GM21717 (cell line): ENCODE data around the gene TBC1D22B.
"Not testable (repeated sequence)": the region's sequence is repeated elsewhere in the genome, so short reads cannot be mapped to it uniquely, and the experiment has no call there.

Experiments used
- ATAC-seq: cut with Tn5 transposase; IDR thresholded peaks from one replicate; pipeline ENCODE4 v1.9.1; 2021; ENCODE audit warnings: mild to moderate bottlenecking, moderate library complexity; ENCODE audit not compliant: unreplicated experiment

TBC1D22B gene

DNA sequence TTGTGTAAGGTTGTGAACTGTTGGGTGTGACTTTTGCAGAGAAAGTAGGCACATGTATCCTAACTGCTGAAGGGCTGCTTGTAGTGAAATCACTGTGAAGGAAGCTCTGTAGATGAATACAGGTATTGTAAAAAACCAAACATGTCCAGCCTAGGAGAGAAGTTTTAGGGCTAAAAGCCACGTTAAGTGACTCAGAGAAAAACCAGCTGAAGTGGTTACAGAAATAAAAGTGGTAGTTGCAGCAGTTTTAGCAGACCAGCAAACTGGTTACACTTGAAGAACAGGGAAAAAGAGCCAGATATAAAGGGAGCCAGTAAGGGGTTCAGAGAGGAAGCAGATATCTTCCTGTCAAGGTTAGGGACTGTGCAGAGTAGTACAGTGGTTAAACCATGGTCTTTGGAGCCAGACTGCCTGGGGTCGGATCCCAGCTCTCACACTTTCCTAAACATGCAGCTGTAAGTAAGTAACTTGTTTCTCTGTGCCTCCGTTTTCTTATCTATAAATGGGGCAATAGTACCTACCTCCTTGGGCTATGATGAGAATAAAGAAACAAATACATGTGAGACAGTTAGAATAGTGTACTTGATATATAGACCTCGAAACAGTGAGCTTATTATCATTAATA is 62.4 kb downstream of the TBC1D22B start:
- no peak for ATAC-seq

DNA sequence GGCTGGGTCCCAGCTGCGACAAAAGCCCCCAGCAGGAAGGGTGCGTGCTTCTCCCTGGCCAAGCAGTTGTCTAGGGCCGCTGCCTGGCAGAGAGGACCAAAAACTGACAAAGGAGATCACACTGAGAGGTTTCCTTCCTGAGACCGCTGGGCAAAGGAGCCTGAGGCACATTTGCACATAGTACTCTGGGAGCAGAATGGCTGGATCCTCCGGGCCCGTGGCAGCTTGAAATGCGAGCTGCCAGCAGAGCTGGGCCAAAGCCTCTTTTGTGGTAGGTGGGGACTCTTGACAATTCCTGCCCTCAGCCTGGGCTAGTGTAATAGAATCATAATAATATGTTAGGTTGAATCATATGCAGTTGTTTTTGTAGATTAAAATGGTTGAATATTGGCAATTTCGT is 63.1 kb downstream of the TBC1D22B start:
- ATAC-seq = no peak

DNA sequence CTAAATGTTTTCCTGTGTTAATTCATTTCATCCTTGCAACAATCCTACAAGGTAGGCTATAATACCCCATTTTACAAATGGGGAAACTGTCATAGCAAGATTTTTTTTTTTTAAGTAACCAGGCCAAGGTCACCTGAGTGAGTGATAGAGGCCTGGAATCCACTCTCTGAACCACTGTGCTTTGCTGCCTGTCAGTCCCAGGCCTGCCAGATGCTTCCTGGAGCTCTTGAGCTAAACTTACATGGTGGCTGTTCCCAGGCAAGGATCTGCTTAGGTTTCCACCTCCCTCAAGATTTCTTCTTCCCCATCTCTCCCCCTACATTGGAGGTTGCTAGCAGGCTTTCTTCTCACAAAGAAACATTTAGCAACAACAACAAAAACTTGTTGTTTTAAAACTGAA is 63.5 kb downstream of the TBC1D22B start:
- ATAC-seq = no peak

DNA sequence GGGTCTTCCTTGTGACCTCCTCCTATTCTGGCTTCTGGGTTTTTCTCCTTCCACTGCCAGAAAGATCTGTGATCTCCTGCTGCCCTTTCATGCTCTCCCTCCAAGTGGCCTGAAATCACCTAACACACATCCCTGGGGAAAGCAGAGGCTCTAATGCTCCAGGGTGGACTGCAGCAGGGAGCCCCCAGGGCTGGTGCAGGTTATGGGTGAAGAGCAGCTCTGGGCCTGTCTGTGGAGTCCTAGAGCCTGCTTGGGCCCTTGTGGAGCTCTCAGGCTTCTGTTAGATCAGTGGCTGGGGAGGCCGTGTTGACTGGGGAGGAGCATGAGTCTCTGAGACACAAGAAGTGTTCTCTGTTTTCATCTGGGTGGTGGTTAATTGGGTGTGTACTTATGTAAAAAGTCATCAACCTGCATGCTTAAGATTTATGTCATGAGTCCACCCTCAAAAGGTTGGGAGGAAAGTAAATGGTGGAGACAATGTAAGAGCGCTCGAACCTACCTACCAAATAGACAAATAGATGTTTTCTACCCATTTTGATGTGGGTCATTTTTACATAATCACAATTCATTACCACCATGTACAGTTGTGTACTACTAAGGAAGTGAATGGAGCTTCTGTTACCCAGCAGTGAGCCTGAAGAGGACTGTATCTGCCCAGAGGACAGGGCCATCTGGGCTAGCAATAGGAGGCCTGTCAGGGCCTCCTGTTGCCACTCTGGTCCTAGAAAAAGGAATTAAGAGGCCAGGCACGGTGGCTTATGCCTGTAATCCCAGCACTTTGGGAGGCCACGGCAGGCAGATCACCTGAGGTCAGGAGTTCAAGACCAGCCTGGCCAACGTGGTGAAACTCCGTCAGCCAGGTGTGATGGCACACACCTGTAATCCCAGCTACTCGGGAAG is 64.2 kb downstream of the TBC1D22B start:
- no peak for ATAC-seq

DNA sequence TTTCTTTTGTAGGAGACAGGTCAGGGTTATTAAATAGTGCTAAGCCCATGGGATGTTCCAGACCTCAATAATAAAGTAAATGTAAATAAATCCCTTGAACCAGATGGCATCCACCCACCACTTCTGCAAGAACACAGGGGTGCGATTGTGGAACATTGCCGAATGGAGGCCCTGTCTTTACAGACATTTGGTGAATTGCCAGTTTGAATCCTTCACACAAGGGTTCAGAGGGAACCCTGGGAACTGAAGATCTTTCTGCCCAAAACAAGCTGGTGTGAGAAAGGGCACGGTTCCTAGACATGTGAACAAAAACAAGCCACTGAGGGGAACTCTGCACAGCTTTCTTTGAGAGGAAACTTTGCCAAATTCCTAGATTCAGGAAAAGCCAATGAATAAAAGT is 66.0 kb downstream of the TBC1D22B start:
- ATAC-seq = no peak

DNA sequence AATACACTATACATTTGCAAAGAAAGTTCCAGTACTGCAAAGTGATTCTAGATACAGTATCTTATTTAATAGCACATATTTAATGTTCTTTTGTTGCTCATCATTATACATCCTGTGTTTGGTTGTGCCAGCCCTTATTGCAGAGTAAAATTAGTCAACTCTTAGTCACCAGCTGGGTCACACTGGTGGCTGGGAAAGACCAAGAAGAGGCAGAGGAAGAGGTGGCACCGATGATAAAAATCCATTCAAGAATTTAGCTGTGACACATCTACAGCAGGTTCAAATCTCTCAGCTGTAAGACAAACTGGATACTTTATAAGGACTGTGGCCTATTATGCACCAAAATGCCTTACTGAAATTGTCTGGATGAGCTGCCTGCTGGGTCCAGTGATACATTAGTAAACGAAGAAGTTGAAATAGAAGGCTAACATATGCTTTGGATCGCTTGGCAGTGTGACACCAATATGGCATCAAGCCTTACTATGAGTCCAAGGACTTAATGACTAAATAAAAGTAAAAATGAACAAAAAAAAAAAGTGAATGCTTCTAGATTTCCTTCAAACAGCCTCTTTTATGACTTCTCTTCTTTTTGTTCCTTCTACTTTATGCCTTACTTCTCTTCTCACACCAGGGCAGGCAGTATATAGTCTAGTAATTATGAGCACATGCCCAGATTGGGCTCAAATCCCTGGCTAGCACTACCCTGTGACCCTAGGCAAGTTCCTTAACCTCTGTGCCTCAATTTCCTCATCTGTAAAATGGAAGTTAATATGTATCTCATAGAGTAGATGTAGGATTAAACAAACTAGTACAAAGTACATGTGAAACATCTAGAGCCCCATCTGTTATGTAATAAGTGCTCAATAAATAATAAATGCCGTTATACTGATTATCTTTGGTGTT is 66.8 kb downstream of the TBC1D22B start:
- ATAC-seq = no peak

DNA sequence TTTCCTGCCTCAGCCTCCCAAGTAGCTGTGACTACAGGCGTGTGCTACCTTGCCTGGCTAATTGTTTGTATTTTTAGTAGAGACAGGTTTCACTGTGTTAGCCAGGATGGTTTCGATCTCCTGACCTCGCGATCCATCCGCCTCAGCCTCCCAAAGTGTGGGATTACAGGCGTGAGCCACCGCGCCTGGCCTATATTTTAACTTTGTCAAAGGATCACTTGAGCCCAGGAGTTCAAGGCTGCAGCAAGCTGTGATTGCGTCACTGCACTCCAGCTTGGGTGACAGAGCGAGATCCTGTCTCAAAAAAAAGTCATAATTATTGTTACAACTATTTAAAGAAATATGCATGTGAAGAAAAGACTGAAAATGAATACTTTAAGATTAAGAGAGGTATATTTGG is 72.8 kb downstream of the TBC1D22B start:
- ATAC-seq = not testable (repeated sequence)

DNA sequence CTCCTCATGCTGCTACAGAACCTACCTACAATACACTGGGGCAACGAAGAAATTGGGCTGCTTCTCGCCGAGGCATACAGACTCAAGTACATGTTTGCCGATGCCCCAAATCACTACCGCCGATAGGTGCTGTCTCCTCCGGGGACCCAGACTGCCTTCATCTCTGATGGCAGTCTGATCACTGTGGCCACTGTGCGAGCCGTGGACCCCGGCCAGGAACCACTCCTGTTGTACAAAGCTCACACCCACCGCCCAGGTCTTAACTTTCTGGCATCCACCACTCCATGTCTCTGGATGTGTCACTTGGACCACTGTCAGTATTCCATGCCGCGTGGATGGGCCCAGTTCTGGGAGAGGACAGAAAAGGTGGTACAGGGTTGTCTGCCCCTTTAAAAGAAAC is 73.5 kb downstream of the TBC1D22B start:
- no peak for ATAC-seq

DNA sequence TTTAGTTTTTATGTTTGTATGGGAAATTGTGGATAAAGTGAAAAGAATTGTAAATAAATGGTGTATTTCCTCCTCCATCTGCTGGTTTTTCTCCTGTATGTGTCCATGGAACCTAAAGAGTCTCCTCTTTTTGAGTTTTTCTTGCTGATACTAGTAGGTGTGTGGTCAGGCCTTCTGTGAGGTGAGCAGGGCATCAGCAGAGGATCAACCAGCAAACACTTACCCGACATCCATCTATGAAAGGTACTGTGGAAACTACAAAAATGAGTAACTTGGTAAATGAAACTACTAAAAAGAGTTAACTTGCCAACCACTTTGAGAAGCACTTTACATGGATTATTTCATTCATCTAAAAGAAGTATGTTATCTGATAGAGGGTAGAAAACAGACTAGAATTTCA is 75.3 kb downstream of the TBC1D22B start:
- ATAC-seq = no peak

DNA sequence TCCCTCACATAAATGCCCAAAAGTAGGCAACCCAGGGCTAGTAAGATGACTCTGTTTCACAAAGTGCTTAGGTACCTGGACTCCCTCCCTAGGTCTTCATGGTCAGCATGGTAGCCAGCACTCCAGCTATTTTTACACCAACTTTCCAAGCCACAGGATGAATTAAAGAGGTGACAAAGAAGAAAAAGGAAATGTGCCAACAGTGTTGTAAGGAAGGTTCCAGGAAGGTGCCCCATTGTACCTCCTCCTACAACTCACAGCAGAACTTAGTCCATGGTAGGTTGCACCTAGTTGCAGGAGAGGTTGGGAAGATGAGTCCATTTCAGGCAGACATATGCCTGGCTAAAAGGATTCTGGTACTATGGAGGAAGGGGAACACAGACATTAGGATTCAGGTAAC is 76.5 kb downstream of the TBC1D22B start:
- ATAC-seq = no peak

DNA sequence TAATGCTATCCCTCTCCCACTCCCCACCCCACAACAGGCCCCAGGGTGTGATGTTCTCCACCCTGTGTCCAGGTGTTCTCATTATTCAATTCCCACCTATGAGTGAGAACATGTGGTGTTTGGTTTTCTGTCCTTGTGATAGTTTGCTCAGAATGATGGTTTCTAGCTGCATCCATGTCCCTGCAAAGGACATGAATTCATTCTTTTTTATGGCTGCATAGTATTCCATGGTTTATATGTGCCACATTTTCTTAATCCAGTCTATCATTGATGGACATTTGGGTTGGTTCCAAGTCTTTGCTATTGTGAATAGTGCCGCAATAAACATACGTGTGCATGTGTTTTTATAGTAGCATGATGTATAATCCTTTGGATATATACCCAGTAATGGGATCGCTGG is 80.7 kb downstream of the TBC1D22B start:
- ATAC-seq = not testable (repeated sequence)

DNA sequence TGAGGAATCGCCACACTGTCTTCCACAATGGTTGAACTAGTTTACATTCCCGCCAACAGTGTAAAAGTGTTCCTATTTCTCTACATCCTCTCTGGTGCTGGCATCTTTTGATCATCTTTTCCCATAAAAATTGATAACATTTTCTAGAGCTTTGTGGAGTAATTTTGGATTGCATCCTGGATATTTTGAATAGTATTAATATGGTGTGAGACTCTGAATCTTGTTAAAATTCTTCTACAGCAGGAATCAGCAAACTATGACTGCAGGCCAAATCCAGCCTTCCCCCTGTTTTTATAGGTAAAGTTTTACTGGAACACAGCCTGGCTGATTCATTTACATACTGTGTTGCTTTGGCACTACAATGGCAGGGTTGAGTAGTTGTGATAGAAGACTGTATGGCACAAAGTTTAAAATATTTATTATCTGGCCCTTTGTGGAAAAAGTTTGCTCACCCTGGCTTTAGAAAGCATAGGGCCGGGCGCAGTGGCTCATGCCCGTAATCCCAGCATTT is 81.2 kb downstream of the TBC1D22B start:
- no peak for ATAC-seq

DNA sequence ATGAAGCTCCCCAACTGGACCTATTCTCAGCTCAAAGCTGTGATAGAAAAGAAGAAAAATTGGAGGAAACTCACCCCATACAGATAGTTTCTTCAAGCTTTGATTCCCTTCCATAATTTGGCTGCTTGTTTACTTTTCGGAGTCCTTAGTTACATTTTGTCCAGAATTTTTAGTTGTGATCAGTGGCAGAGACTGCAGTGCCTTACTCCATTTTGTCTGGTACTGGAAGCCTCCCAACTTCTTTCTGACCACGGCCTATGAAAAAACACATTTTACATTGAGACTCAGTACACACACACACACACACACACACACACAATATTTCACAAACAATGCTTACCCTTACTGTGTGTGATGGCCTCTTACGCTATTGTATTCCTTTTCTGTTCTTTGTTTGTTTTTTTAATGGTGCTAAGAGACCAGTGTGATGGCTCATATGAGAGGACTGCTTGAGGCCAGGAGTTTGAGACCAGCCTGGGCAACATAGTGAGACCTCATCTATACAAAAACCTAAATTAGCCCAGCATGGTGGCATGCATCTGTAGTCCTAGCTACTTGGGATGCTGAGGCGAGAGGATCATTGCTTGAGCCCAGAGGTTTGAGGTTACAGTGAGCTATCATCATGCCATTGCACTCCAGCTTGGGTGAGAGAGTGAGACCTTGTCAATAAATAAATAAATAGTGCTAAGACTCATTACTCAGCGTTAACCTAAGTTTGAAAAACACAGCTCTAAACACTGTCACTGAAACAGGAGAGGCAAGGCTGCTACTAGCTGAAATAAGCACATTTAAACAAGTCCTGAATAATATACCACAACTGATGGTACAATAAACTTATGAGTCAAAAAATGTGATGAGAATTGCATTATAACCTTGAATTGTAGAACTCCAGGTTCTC is 82.4 kb downstream of the TBC1D22B start:
- no peak for ATAC-seq

DNA sequence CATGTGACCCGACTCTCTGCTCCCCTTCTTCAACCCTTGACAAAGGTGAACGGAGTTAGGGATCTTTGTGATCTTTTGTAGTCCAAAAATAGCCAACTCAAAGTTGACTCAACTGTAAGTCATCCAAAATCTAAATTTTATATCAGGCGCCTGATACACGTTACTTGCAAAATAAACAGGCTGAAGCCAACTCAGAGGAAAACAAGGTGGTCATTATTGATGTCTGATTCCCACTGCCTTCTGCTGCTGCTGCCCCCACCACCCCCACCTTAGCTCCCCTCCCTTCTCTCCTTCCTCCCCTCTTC is 83.0 kb downstream of the TBC1D22B start:
- ATAC-seq = no peak

DNA sequence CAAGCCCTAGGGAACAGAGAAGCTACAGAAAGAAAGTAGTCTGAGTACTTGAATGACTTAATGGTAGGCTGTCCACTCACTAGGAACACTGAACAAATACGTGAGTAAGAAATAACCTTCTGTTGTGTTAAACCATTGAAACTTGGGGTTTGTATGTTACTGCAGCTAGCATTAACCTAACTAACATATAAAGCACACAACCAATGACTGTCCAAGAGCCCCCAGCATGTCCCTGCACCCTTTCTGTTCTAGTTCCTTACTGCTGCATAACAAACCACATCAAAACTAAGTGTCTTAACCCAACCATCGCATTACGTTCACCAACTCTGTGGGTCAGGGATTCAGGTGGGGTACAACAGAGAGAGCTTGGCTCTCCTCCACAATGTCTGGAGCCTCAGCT is 85.7 kb downstream of the TBC1D22B start:
- no peak for ATAC-seq

DNA sequence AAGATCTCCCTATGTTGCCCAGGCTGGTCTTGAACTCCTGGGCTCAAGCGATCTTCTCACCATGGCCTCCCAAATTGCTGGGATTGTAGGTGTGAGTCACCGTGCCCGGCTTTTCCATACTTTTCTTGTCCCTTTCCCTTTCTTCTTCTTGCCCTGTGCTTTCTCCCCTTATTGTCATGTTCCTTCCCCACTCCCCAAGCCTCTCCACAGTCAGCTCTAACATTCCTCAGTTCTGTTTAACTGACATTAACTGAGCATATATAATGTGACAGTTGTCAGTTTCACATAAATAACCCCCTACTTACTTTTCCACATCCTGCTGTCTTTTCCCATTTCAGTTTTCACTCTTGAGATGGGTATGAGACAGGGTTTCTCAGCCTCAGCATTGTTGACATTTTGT is 86.7 kb downstream of the TBC1D22B start:
- ATAC-seq = no peak

DNA sequence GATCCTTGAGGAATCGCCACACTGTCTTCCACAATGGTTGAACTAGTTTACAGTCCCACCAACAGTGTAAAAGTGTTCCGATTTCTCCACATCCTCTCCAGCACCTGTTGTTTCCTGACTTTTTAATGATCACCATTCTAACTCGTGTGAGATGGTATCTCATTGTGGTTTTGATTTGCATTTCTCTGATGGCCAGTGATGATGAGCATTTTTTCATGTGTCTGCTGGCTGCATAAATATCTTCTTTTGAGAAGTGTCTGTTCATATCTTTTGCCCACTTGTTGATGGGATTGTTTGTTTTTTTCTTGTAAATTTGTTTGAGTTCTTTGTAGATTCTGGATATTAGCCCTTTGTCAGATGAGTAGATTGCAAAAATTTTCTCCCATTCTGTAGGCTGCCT is 88.2 kb downstream of the TBC1D22B start:
- ATAC-seq = not testable (repeated sequence)

DNA sequence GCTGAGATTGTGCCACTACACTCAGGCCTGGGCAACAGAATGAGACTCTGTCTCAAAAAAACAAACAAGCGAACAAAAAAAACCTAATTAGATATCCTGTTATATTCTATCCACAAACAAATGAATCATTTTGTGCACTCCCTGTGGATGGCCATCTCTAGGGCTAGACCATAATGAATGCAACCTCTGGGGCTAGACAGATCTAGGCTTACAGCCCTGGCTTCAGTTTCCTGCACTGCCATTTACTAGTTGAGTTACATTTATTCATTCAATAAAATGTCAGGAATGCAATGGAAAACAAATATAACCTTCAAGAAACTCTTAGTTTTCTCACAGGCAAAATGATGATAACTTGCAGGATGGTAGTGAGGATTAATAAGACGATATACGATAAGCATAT is 89.6 kb downstream of the TBC1D22B start:
- no peak for ATAC-seq

DNA sequence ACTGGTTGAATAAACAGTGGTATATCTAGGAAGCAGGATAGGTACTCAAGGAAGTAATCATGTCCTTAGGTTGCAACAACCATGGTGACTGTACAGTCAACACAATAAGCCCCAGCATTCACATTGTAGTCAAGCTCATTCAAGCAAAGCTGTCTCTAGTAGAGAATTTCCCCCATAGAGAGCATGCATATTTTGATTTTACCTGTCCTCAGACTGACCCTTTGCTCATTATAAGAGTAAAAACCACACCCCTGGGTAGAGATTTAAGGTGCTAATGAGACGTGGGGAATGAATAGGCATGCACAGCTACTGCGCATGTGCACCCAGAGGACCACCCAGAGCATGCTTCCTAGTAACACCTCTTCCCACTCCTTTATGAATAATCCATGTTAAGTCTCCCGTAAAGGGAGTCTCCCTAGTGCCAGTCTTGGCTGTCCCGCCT is 90.1 kb downstream of the TBC1D22B start:
- ATAC-seq = no peak

DNA sequence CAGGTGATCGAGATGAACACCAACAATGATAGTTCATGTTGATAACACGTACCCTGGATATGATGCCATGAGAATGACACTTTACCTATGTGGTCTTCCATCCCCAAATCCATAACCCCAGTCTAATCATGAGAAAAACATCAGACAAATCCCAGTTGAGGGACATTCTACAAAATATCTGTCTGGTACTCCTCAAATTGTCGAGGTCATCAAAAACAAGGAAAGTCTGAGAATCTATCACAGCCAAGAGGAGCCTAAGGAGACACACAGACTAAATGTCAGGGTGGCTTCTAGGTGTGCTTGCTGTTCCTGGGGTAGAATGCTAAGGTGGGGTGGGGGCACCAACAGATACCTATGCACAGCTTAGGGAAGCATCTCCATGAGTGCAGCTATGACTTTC is 93.5 kb downstream of the TBC1D22B start:
- no peak for ATAC-seq
